HepG2 (cell line): ENCODE measurements around the gene PGP. TPM values are rescaled to one million over a fixed set of nuclear protein-coding genes. Genes with fewer than 3 reads are reported as not detected.

Source experiments
- ATAD3A ChIP-seq: sonication (generic); formaldehyde crosslinking; IDR thresholded peaks from 2 replicates; pipeline ENCODE4 v1.4.0; 2020; ENCODE audit warnings: missing genetic modification reagents
- HMGXB3 ChIP-seq: sonication (generic); formaldehyde crosslinking; IDR thresholded peaks from 2 replicates; pipeline ENCODE4 v1.4.0; 2020; ENCODE audit warnings: missing genetic modification reagents, borderline replicate concordance
- NFE2L1 ChIP-seq: sonication (generic); formaldehyde crosslinking; IDR thresholded peaks from 2 replicates; pipeline ENCODE4 v1.4.0; 2020; ENCODE audit warnings: missing genetic modification reagents, mild to moderate bottlenecking, borderline replicate concordance
- SAP130 ChIP-seq: IDR thresholded peaks from 2 replicates; pipeline ENCODE4 v1.6.1; 2016; ENCODE audit warnings: low read depth
- SNAPC4 ChIP-seq: sonication (generic); formaldehyde crosslinking; IDR thresholded peaks from 2 replicates; pipeline ENCODE4 v1.4.0; 2020; ENCODE audit warnings: mild to moderate bottlenecking, missing genetic modification reagents
- TBP ChIP-seq: sonication (generic); formaldehyde crosslinking; IDR thresholded peaks from 2 replicates; pipeline ENCODE4 v1.5.0; 2020; ENCODE audit warnings: missing genetic modification reagents
- polyA plus RNA-seq, 8 experiments: library from polyadenylated mRNA; depleted of rRNA in 3 of 8; stranded (reverse) in 7 of 8; unstranded in 1 of 8; fragments of >200 nt; fragmentation: Illumina TruSeq in 4 of 8; extraction: Trizol in 4 of 8; gene quantifications; 2 replicates each; pipeline versions ENCODE4 v1.2.1 to v1.2.3, GENCODE V29; 2011 to 2016; ENCODE audit warnings: low read depth in 4 of 8, missing spikeins in 1 of 8, mixed read lengths in 1 of 8; ENCODE audit not compliant: insufficient read depth in 1 of 8
- total RNA-seq, 5 experiments: library from RNA; depleted of rRNA; stranded (reverse); fragments of >200 nt; fragmentation: Illumina TruSeq; extraction: Trizol; gene quantifications; 2 replicates each; pipeline ENCODE4 v1.2.3, GENCODE V29; 2016; ENCODE audit warnings: low read depth in 1 of 5
- TF ChIP-seq, protein P1 (sequence below): sonication (generic); formaldehyde crosslinking; IDR thresholded peaks from 2 replicates; pipeline ENCODE4 v1.4.0; 2020; ENCODE audit warnings: mild to moderate bottlenecking, missing genetic modification reagents
- TF ChIP-seq, protein P2 (sequence below): sonication (generic); formaldehyde crosslinking; IDR thresholded peaks from 2 replicates; pipeline ENCODE4 v1.4.0; 2020; ENCODE audit warnings: missing genetic modification reagents, mild to moderate bottlenecking, borderline replicate concordance
- TF ChIP-seq, protein P3 (sequence below), 2 experiments: sonication (generic) in 1 of 2; formaldehyde crosslinking in 1 of 2; IDR thresholded peaks; 2 replicates each; pipeline versions ENCODE4 v1.6.1 to v1.9.0; 2014 to 2022; ENCODE audit warnings: antibody characterized with exemption in 1 of 2, borderline replicate concordance in 1 of 2, inconsistent platforms in 1 of 2, low read depth in 1 of 2, missing genetic modification reagents in 1 of 2

PGP gene
- total and polyA plus RNA-seq, 2 of the 13 experiments (the other 11 are each of a cell fraction or from before 2014, with no cell fraction given), result 7.3 to 18.3 TPM

DNA sequence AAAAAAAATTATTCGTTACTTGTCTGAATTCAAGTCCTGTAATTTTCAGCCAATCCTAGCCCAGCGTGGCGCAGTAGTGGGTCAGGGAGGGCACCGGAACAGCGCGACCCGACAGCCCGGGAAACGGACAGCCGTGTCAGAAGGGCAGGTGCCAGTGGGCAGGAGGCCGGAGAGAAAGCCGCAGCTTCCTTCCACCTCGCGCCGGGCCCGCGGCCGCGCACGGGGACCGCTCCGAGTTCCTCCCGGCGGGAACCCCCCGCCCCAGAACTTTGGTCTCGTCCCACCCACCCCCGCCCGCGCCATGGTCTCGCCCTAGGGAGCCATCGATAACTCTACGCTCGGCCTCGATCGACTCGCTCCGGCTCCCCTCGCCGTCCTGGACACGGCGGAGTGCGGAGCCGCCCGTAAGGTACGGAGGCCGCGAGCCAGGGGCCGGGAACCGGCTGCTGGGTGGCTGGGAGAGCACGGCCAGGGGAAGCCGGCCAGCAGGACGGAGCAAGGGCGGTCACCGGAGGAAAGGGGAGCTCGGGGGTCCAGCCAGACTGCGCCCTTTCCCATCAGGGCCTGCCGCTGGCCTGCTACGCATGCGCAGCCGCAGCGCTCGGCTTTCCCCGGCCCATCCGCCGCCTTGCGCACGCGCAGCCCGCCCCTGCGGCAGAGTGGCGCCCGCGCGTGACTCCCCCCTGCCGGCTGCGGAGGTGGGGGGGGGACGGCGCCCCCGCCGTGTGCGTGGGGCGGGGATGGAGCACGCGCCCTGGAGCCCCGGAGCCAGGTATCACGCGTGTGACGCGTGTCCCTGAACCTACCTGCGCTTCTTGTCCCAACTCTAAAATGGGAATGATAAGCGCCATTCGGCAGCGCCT lies 9.3 kb downstream of the PGP start, which contains the start of gene MLST8 (continued):
- TF ChIP-seq HMGXB3 (CRISPR knock-in tag), result peak; percentile 64; the same call in 1 of the 2 replicates
- TF ChIP-seq, protein P1, sequence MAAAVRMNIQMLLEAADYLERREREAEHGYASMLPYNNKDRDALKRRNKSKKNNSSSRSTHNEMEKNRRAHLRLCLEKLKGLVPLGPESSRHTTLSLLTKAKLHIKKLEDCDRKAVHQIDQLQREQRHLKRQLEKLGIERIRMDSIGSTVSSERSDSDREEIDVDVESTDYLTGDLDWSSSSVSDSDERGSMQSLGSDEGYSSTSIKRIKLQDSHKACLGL (CRISPR knock-in tag), result no peak; the same call in 1 of the 2 replicates
- TF ChIP-seq, protein P2, sequence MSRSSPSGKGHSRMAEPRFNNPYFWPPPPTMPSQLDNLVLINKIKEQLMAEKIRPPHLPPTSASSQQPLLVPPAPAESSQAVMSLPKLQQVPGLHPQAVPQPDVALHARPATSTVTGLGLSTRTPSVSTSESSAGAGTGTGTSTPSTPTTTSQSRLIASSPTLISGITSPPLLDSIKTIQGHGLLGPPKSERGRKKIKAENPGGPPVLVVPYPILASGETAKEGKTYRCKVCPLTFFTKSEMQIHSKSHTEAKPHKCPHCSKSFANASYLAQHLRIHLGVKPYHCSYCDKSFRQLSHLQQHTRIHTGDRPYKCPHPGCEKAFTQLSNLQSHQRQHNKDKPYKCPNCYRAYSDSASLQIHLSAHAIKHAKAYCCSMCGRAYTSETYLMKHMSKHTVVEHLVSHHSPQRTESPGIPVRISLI (CRISPR knock-in tag), result no peak; the same call in 1 of the 2 replicates
- TF ChIP-seq, protein P3, sequence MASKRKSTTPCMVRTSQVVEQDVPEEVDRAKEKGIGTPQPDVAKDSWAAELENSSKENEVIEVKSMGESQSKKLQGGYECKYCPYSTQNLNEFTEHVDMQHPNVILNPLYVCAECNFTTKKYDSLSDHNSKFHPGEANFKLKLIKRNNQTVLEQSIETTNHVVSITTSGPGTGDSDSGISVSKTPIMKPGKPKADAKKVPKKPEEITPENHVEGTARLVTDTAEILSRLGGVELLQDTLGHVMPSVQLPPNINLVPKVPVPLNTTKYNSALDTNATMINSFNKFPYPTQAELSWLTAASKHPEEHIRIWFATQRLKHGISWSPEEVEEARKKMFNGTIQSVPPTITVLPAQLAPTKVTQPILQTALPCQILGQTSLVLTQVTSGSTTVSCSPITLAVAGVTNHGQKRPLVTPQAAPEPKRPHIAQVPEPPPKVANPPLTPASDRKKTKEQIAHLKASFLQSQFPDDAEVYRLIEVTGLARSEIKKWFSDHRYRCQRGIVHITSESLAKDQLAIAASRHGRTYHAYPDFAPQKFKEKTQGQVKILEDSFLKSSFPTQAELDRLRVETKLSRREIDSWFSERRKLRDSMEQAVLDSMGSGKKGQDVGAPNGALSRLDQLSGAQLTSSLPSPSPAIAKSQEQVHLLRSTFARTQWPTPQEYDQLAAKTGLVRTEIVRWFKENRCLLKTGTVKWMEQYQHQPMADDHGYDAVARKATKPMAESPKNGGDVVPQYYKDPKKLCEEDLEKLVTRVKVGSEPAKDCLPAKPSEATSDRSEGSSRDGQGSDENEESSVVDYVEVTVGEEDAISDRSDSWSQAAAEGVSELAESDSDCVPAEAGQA (IDR thresholded peaks at IDR 0.05; ENCODE audit: low read depth), result peak; percentile 70
- TF ChIP-seq, protein P3 (CRISPR knock-in tag; IDR thresholded peaks at IDR 0.05; ENCODE audit: borderline replicate concordance), result no peak; the same call in 1 of the 2 replicates
- TF ChIP-seq ATAD3A (CRISPR knock-in tag), result no peak
- TF ChIP-seq TBP, result no peak
- TF ChIP-seq SNAPC4 (CRISPR knock-in tag), result peak; percentile 93
- peak; percentile 74 for TF ChIP-seq SAP130 (CRISPR knock-in tag)
- peak; percentile 25; the same call in 1 of the 2 replicates for TF ChIP-seq NFE2L1 (CRISPR knock-in tag)
